ENCODE results near the gene KCNT1. TPM values are rescaled to one million over a fixed set of nuclear protein-coding genes. Genes with fewer than 3 reads are reported as not detected.

KCNT1 gene
- total RNA-seq, 1 donor from 2014 or later = not detected

GRCh38 chr9:135819905-135820304 lies 117.9 kb downstream of the KCNT1 start:
- no peak overlapping the region for H3K4me3 Mint-ChIP-seq (ENCODE audit: unreplicated experiment)
- peaks cover 48% of the 10 kb centered on the region for H3K36me3 Mint-ChIP-seq (ENCODE audit: low read depth, unreplicated experiment)
- TF ChIP-seq, protein P1, sequence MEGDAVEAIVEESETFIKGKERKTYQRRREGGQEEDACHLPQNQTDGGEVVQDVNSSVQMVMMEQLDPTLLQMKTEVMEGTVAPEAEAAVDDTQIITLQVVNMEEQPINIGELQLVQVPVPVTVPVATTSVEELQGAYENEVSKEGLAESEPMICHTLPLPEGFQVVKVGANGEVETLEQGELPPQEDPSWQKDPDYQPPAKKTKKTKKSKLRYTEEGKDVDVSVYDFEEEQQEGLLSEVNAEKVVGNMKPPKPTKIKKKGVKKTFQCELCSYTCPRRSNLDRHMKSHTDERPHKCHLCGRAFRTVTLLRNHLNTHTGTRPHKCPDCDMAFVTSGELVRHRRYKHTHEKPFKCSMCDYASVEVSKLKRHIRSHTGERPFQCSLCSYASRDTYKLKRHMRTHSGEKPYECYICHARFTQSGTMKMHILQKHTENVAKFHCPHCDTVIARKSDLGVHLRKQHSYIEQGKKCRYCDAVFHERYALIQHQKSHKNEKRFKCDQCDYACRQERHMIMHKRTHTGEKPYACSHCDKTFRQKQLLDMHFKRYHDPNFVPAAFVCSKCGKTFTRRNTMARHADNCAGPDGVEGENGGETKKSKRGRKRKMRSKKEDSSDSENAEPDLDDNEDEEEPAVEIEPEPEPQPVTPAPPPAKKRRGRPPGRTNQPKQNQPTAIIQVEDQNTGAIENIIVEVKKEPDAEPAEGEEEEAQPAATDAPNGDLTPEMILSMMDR (IDR thresholded peaks at IDR 0.05; ENCODE audit: unreplicated experiment) = no peak
- no peak for DNase-seq (ENCODE audit: low spot score)
- H3K27ac Mint-ChIP-seq (ENCODE audit: unreplicated experiment) = no peak overlapping the region
- H3K9me3 Mint-ChIP-seq (ENCODE audit: unreplicated experiment) = no peaks in the 10 kb centered on the region
- H3K4me1 Mint-ChIP-seq (ENCODE audit: unreplicated experiment) = peaks cover 2% of the 10 kb centered on the region
- peaks cover 1% of the 10 kb centered on the region for H3K27me3 Mint-ChIP-seq (ENCODE audit: unreplicated experiment)

DNA sequence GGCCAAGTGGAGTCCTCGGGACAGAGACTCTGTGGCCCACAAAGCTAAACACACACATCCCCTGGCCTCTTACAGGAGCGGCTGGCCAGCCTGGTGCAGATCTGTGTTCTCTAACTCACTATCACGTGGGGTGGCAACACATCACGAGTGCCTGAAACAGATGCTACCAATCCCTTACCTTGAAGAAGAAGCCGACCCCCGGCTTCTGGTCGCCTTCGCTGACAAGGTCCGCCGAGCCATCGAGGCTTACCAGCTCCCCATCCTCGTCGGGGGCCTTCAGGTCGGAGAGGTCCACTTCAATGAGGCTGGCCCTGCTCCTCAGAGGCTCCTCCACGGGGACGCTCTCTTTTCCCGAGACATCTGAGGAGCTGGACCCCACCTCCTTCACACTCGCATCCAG lies 118.7 kb downstream of the KCNT1 start:
- H3K36me3 Mint-ChIP-seq (ENCODE audit: low read depth, unreplicated experiment) = peaks cover 52% of the 10 kb centered on the region
- H3K27me3 Mint-ChIP-seq (ENCODE audit: unreplicated experiment) = peaks cover 1% of the 10 kb centered on the region
- no peak overlapping the region for H3K27ac Mint-ChIP-seq (ENCODE audit: unreplicated experiment)
- TF ChIP-seq, protein P1 (IDR thresholded peaks at IDR 0.05; ENCODE audit: unreplicated experiment) = no peak
- no peak overlapping the region for H3K4me3 Mint-ChIP-seq (ENCODE audit: unreplicated experiment)
- no peaks in the 10 kb centered on the region for H3K9me3 Mint-ChIP-seq (ENCODE audit: unreplicated experiment)
- DNase-seq (ENCODE audit: low spot score) = no peak
- H3K4me1 Mint-ChIP-seq (ENCODE audit: unreplicated experiment) = peaks cover 2% of the 10 kb centered on the region

DNA sequence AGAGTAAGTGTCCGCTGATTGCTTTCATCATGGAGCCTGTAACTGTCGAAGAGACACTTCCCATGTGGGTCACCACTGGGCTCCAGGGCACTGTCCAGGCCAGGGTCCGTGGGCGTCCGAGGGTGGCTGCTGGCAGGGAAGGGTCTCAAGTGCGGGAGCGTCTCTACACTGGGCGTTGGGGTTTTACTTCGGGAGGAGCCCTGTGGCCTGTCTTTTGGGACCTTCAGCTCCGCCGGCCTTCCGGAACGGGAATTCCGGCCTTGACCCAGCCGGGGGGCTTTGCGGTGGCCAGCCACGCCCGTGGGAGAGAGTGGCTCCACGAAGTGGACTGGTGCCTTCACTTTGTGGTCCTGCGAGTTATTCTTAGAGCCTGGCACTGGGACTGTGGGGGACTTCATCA lies 119.1 kb downstream of the KCNT1 start:
- H3K27ac Mint-ChIP-seq (ENCODE audit: unreplicated experiment) = no peak overlapping the region
- H3K9me3 Mint-ChIP-seq (ENCODE audit: unreplicated experiment) = no peaks in the 10 kb centered on the region
- TF ChIP-seq, protein P1 (IDR thresholded peaks at IDR 0.05; ENCODE audit: unreplicated experiment) = no peak
- H3K4me1 Mint-ChIP-seq (ENCODE audit: unreplicated experiment) = no peaks in the 10 kb centered on the region
- H3K4me3 Mint-ChIP-seq (ENCODE audit: unreplicated experiment) = no peak overlapping the region
- no peak for DNase-seq (ENCODE audit: low spot score)
- peaks cover 1% of the 10 kb centered on the region for H3K27me3 Mint-ChIP-seq (ENCODE audit: unreplicated experiment)
- H3K36me3 Mint-ChIP-seq (ENCODE audit: low read depth, unreplicated experiment) = peaks cover 47% of the 10 kb centered on the region

- peaks cover 5% of the 10 kb centered on the region for H3K27me3 Mint-ChIP-seq (ENCODE audit: unreplicated experiment)
- peak overlapping the region; percentile 72 for H3K4me3 Mint-ChIP-seq (ENCODE audit: unreplicated experiment)
- no peaks in the 10 kb centered on the region for H3K9me3 Mint-ChIP-seq (ENCODE audit: unreplicated experiment)
- no peak overlapping the region for H3K27ac Mint-ChIP-seq (ENCODE audit: unreplicated experiment)
- H3K36me3 Mint-ChIP-seq (ENCODE audit: low read depth, unreplicated experiment) = peaks cover 47% of the 10 kb centered on the region
- no peaks in the 10 kb centered on the region for H3K4me1 Mint-ChIP-seq (ENCODE audit: unreplicated experiment)
- TF ChIP-seq, protein P1 (IDR thresholded peaks at IDR 0.05; ENCODE audit: unreplicated experiment) = no peak
- no peak for DNase-seq (ENCODE audit: low spot score)
Measured at GRCh38 chr9:135821733-135822373, 119.9 kb downstream of the KCNT1 start.

DNA sequence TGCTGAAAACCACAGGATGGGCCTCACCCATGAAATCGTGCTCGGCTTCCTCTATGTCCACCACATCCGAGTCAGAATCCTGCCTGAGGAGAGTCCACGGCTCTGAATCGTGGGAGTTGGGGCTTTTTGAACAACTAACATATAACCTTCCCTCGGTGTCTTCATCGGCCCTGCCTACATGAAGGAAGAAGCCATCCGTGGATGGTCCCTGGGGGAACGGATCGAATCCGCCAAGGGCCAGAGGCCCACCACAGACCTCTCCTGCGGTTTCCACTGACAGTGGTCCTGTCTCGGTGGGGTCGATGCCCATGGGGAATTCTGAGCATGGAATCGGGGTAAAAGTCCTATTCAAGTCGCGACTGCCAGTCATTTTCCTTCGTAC lies 120.4 kb downstream of the KCNT1 start:
- no peak overlapping the region for H3K27ac Mint-ChIP-seq (ENCODE audit: unreplicated experiment)
- H3K36me3 Mint-ChIP-seq (ENCODE audit: low read depth, unreplicated experiment) = peaks cover 47% of the 10 kb centered on the region
- H3K9me3 Mint-ChIP-seq (ENCODE audit: unreplicated experiment) = no peaks in the 10 kb centered on the region
- no peak for DNase-seq (ENCODE audit: low spot score)
- H3K4me3 Mint-ChIP-seq (ENCODE audit: unreplicated experiment) = peak overlapping the region; percentile 72
- peaks cover 5% of the 10 kb centered on the region for H3K27me3 Mint-ChIP-seq (ENCODE audit: unreplicated experiment)
- TF ChIP-seq, protein P1 (IDR thresholded peaks at IDR 0.05; ENCODE audit: unreplicated experiment) = no peak
- no peaks in the 10 kb centered on the region for H3K4me1 Mint-ChIP-seq (ENCODE audit: unreplicated experiment)
